A673 (cell line): ENCODE data around the gene LARGE1. TPM values are rescaled to one million over a fixed set of nuclear protein-coding genes. Genes with fewer than 3 reads are reported as not detected.
A peak's percentile ranks its signal among the peaks of the same experiment; 100 is the strongest.

Experiments used
- BruUV-seq: library from RNA; stranded (reverse); fragments of 400-500 nt; replicated peaks from 2 replicates; lab custom pipeline; 2021; lab: Mats Ljungman, UMichigan
- CTCF ChIA-PET: fragments of 300-600 bp; sonication (Branson Sonifier 250); formaldehyde crosslinking; loops from one replicate; lab custom pipeline; 2022; ENCODE audit warnings: antibody characterized with exemption; lab: Charles Lee
- POLR2A ChIA-PET: fragments of 300-600 bp; sonication (Branson Sonifier 250); formaldehyde crosslinking; loops from one replicate; lab custom pipeline; 2022; ENCODE audit warnings: antibody characterized with exemption; ENCODE audit not compliant: low non-redundant PET; lab: Charles Lee
- DNase-seq: peaks from one replicate; pipeline ENCODE4 v3.0.0-alpha.2; 2015; ENCODE audit warnings: low spot score
- H3K27ac ChIP-seq: fragments of 200-600 bp; sonication (generic); 2 replicates; pipeline ENCODE4 v1.5.1; 2016; ENCODE audit warnings: mixed run types, low read depth, mild to moderate bottlenecking, mixed read lengths, antibody characterized with exemption, low read length; ENCODE audit not compliant: poor library complexity, severe bottlenecking
- H3K27me3 ChIP-seq: fragments of 200-600 bp; sonication (generic); replicated peaks from 2 replicates; pipeline ENCODE4 v1.6.1; 2017; ENCODE audit warnings: mixed run types, low read depth, mild to moderate bottlenecking, mixed read lengths, antibody characterized with exemption, low read length; ENCODE audit not compliant: insufficient read depth, poor library complexity
- H3K36me3 ChIP-seq: fragments of 200-600 bp; sonication (generic); 2 replicates; pipeline ENCODE4 v1.6.1; 2016; ENCODE audit warnings: mixed run types, mild to moderate bottlenecking, mixed read lengths, antibody characterized with exemption, low read length; ENCODE audit not compliant: insufficient read depth, poor library complexity, severe bottlenecking
- H3K4me1 ChIP-seq: fragments of 200-600 bp; sonication (generic); 2 replicates; pipeline ENCODE4 v1.6.1; 2017; ENCODE audit warnings: mixed run types, mild to moderate bottlenecking, mixed read lengths, antibody characterized with exemption, low read length; ENCODE audit not compliant: insufficient read depth, poor library complexity, severe bottlenecking
- H3K4me3 ChIP-seq: fragments of 200-600 bp; sonication (generic); 2 replicates; pipeline ENCODE4 v1.5.1; 2016; ENCODE audit warnings: low read depth, mixed run types, mild to moderate bottlenecking, mixed read lengths, low read length; ENCODE audit not compliant: poor library complexity, severe bottlenecking
- H3K9me3 ChIP-seq: fragments of 200-600 bp; sonication (generic); 2 replicates; pipeline ENCODE4 v1.6.1; 2016; ENCODE audit warnings: mixed run types, low read depth, mild to moderate bottlenecking, mixed read lengths, antibody characterized with exemption, low read length; ENCODE audit not compliant: poor library complexity, severe bottlenecking
- CTCF ChIP-seq: fragments of 300-800, 200-600 bp; sonication (generic); conservative IDR thresholded peaks from 2 replicates; pipeline ENCODE4 v1.5.1; 2017; ENCODE audit warnings: low read depth, mild to moderate bottlenecking, antibody characterized with exemption, low read length, moderate library complexity, mixed read lengths
- EZH2 ChIP-seq: fragments of 200-600 bp; sonication (generic); IDR thresholded peaks from 2 replicates; pipeline ENCODE4 v1.6.1; 2017; ENCODE audit warnings: borderline replicate concordance, low read depth, mild to moderate bottlenecking, mixed read lengths, antibody characterized with exemption, low read length; ENCODE audit not compliant: poor library complexity, severe bottlenecking
- intact Hi-C: fragments of 100-400 bp; cut with micrococcal nuclease; formaldehyde crosslinking; loops from one replicate; pipeline ENCODE4 v1.10.0; 2022; ENCODE audit not compliant: unreplicated experiment
- total RNA-seq: library from RNA; stranded (reverse); gene quantifications from 2 replicates; pipeline ENCODE4 v1.2.3, GENCODE V29; 2021

The LARGE1 gene
- total RNA-seq, 1 experiment from 2014 or later = not detected

GRCh38 chr22:33854724-33855123, 65.6 kb downstream of the LARGE1 start:
- peaks cover 12% of the 10 kb centered on the region for H3K9me3 ChIP-seq
- no TSS peak for BruUV-seq
- intact Hi-C loops = no loop called here
- no peaks in the 10 kb centered on the region for H3K36me3 ChIP-seq
- H3K27me3 ChIP-seq = no peaks in the 10 kb centered on the region
- H3K4me1 ChIP-seq = no peaks in the 10 kb centered on the region
- H3K27ac ChIP-seq = no peak overlapping the region
- ChIA-PET CTCF (no interaction called here), POLR2A (no interaction called here)
- H3K4me3 ChIP-seq = no peak overlapping the region
- no peak for TF ChIP-seq EZH2
- no peak for TF ChIP-seq CTCF
- no peak for DNase-seq

GRCh38 chr22:33853200-33854097, 66.8 kb downstream of the LARGE1 start:
- Histone ChIP-seq H3K9me3 (peaks cover 12% of the 10 kb centered on the region), H3K27me3 (no peaks in the 10 kb centered on the region), H3K4me3 (peak overlapping the region; percentile 26), H3K36me3 (no peaks in the 10 kb centered on the region), H3K4me1 (no peaks in the 10 kb centered on the region), H3K27ac (no peak overlapping the region)
- DNase-seq = no peak
- TF ChIP-seq EZH2 (no peak), CTCF (no peak)
- ChIA-PET CTCF (no interaction called here), POLR2A (no interaction called here)
- intact Hi-C loops = no loop called here
- no TSS peak for BruUV-seq

- Histone ChIP-seq H3K4me3 (no peak overlapping the region), H3K27me3 (no peaks in the 10 kb centered on the region), H3K36me3 (no peaks in the 10 kb centered on the region), H3K9me3 (peaks cover 13% of the 10 kb centered on the region), H3K4me1 (no peaks in the 10 kb centered on the region), H3K27ac (no peak overlapping the region)
- intact Hi-C loops = no loop called here
- TF ChIP-seq CTCF (no peak), EZH2 (no peak)
- POLR2A ChIA-PET = no interaction called here
- DNase-seq = no peak
- CTCF ChIA-PET = no interaction called here
- no TSS peak for BruUV-seq
Measured at GRCh38 chr22:33851821-33852384, 68.4 kb downstream of the LARGE1 start.
